ENCODE measurements around the gene IL1B. TPM values are rescaled to one million over a fixed set of nuclear protein-coding genes. Genes with fewer than 3 reads are reported as not detected.
"Not testable (repeated sequence)": the region's sequence is repeated elsewhere in the genome, so short reads cannot be mapped to it uniquely, and the experiment has no call there.

The IL1B gene
- total RNA-seq, 1 donor from 2014 or later = 0.35 TPM

DNA sequence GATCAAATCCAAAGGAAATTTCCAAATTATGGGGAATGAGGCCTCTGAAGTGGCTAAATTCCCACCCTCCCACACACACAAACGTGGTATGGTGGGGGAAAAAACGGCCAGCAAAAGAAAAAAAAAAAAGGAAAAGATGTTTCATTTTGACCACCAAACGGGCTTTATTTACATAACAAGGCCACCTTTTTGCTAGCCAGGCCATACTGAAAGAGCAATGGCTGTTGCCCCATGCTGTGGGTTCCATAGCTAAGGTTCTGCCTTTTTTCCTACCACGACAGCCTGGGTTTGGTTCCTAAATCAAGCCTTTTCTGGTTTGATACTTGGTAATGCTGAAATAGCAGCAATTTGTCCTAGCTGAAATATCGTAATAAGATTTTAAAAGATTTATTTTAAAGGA is 14.0 kb upstream of the IL1B start:
- no peak for DNase-seq (ENCODE audit: low read depth)

DNA sequence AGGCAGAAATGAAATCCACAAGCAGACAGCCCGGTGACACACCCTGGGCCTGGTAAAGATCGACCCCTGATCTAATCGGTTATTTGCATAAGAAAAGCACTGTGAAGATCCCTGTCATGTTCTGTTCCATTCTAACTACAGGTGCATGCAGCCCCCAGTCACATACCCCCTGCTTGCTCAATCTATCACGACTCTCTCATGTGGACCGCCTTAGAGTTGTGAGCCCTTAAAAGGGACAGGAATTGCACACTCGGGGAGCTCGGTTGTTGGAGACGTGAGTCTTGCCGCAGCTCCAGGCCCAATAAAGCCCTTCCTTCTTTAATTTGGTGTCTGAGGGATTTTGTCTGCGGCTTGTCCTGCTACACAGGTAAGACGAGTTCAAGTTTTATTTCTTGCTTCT is 13.4 kb upstream of the IL1B start:
- DNase-seq (ENCODE audit: low read depth) = no peak

DNA sequence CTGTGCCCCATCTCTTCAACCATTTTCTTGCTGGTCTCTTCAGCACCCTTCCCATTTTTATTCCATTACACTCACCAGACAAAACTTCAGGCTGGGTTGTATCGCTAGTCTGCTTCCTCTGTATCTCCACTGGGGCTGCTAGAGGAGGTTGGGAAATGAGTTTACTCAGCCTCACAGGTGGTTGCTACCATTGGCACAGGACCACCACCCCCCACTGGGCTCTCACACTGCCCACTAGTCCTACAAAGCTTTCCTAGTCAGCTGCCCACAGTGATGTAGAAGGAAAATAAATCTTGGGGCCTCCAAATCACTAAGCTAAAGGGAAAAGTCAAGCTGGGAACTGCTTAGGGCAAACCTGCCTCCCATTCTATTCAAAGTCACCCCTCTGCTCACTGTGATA is 12.3 kb upstream of the IL1B start:
- no peak for DNase-seq (ENCODE audit: low read depth)

DNA sequence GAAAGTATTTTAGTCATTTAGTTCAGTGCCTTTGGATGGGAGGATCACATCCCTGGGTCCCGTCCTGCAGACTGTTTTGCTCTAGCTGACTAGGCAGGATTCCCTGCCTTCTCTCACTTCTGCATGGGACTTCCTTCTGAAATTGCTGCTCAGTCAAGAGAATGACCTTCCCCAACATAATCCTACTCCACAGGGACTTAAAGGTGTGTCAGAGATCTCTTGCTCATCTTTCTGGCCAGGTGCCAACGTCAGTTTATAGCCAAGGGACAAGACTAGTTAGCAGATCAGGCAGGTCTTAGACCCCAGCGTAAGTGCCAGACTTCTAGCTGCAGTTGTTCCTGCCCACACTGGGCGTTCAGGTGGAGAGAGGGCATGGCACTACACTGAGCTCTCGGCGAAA is 9.5 kb upstream of the IL1B start:
- no peak for DNase-seq (ENCODE audit: low read depth)

DNA sequence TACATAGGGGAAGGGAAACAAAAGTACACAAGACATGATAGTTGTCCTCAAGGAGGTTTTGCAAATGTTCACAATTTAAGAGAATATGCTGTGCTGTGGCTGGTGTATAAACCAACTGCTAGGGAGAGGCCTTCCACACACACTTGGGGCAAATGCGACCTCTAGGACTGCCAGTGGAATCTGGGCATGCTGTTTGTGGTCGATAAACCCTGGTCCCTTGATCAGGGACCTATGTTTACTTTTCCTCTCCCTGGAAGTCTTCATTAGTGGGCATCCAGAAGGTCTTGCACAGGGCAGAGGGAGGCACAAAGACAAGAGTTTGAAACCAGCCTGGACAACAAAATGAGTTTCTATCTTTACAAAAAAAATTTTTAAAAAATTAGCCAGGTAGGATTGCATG is 7.3 kb upstream of the IL1B start:
- no peak for DNase-seq (ENCODE audit: low read depth)

DNA sequence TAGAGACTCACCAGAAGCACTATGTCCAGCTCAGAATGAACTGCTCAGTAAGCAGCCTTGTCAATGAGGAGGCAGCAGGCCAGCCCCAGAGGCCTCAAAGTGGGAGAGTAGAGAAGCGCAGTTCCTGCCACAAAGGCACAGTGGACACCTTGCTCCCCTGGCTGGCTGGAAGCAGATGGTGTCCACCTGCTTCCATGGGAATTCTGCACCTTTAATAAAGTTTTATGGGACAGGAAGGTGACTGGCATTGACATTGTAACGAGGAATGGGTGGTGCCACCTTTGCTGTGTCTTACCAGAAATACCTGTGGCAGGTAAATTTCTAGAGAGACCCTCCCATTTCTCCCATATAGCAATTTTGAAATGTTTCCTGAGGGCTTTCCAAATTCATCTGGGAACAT is 6.7 kb upstream of the IL1B start:
- no peak for DNase-seq (ENCODE audit: low read depth)

DNA sequence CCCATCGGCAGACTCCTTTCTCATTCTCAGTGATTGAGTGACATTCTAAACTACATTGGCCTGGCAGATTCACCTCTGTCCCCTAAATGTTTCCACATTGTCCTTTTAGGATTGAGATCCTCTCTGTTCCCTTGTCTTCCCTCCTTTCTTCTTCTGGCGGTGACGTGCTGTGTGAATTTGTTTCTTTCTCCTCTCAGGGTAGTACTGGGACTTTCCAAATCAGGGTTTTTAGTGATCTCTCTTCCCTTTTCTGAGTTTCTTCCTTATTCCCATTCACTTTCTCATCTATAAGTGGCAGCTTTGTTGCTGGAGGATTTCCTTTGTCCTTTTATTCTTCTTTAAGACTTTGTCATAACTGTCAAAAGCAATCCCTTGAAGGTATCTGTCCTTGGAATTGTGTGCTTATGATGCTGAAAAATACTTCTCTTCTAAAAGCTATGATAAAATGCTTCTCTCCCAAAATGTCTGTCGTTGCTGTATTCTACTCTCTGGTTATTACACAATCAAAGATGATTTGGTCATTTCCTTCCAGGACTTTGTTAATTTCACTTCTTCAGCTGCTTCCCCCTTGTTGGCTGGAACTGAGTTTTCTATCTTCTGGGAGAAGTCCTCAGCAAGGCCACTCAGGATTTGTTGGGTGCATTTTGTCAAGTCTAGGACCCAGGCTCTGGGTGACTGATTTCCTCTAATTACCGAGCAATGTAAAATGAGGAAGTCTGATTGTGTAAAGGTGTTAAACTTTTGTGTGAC is 4.9 kb upstream of the IL1B start:
- DNase-seq (ENCODE audit: low read depth) = no peak

DNA sequence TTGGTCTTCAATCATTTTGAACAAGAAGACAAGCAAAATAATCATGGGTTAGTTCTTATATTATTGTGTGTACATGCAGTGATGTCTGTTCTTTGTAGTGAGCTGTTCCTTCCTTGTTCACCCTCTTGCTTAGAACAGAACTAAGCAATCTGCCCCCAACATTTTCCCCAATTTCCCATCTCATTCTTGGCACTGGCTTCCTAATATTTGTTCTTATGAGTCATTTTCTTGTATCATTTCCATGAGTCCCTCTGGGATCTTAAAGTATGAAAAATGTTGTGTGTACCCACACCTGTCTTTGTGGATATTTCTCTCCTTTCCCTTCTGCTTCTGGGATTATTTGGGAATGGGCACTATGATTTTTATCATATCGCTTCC is 3.5 kb upstream of the IL1B start:
- no peak for DNase-seq (ENCODE audit: low read depth)

DNA sequence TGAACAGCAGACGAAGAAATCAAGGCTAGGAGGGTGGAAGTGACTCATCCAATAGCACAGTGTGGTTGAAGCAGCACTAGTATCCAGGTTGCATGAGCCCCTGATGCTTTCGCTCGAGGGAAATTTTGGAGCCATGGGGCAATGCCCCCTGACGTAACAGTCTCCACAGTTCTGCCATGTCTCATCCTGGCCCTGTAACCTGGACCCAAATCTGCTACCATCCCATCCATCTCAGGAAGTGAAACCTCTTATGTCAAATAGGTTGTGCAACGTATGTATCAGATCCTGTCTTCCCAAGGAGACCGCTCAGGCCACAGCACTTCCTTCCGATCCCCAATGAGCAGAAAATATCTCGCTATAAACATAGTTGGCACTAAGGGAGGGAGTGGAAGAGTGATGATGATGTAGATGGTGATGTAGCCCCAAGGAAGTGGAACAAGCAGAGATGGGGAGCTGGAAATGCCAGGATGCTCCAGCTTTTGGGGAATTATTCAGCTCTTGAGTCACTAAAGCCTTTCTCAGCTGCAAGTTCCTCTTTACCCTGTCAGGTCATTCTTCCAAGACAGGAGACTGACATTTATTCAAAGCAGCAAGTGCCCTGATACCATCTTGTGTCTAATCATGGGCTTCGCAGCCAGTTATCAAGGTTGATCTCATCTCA is 3.0 kb upstream of the IL1B start:
- no peak for DNase-seq (ENCODE audit: low read depth)

DNA sequence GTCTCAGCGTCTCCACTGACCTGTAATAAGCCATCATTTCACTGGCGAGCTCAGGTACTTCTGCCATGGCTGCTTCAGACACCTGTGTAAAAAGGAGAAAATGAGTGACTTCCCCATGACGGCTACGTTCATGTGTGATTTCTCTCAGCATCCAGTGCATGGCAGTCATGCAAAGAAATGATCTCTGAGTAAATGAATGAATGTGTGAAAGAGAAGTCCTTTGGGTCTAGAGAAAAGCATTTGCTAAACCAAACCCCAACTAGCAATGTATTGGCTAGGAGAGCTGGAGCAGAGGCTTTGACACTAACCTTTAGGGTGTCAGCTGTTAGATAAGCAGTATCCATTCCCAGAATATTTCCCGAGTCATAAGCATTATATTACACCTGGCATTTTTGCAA is 417 bp downstream of the IL1B start:
- DNase-seq (ENCODE audit: low read depth) = no peak

DNA sequence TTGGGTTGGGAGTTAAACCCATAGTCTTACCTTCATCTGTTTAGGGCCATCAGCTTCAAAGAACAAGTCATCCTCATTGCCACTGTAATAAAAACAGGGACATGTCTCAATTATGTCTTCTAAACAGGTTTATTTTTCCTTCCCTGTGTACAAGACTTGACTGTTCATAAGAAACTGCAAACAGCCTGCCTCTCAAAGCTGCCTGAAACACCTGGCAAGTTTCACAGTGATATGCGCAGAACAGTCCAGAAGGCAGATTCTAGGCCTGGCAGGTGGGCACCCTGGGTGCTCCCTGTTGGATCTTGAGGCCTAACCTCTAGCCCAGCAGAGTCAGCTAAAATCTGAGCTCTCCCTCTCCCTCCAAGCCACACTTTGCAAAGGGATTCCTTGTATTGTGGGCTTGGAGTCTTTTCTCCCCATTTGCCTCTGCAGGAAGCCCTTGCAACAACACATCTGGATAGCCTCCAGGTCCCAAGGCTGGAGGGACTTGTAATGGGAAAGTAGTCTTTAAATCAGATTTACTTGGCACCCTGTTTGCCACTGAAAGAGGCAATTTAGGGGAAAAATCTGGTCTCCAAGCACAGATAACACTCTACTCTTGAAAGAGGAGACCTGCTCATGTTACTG is 930 bp downstream of the IL1B start:
- no peak for DNase-seq (ENCODE audit: low read depth)

DNA sequence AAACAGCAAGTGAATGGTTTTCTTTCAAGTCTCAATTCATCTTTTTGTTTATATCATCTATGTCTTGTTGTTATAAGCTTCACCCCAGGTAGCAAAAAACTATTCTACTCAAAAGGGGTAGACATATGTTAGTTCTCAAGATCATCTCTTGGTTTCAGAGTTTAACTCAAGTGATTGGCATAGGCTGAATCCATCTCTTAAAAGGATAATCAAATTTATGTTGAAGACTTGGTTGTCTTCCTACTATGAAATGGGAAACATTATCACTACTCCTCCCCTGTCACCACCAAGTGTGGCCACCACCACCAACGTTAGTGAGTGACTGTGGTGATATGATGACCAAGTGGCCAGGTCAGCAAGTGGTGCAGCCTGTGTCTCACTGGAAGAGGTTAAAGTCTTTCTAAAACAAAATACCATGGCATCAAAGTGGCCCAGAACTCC is 1.5 kb downstream of the IL1B start:
- DNase-seq (ENCODE audit: low read depth) = no peak

DNA sequence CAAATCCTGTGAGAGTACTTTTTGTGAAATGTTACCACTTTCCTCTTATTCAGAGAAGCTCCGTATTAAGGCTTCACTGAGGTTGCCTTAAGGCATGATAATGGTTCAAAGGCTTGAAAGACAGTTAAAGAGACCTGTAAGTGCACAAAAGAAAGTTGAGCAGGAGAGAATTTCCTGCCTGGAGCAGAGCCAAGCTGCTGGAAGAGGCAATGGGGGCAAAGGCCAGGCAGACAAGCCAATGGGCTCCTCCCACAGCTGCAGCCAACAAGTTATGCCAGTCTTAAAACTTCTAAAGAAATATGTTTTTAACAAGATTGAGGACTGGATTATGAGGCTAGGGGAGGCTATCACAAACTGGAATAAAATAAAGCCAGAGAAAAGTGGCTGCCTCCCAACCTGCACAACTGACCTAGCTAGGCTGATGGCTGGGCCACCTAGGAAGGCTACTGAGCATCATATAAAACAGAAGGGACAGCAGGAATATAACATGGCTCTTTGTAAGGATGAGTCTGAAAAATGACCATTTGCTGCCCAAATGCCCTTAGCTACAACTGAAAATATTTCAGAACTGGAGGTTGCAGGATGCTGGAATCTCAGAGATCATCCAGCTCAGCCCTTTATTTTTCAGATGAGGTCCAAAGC is 2.1 kb downstream of the IL1B start:
- DNase-seq (ENCODE audit: low read depth) = peak; percentile 62

DNA sequence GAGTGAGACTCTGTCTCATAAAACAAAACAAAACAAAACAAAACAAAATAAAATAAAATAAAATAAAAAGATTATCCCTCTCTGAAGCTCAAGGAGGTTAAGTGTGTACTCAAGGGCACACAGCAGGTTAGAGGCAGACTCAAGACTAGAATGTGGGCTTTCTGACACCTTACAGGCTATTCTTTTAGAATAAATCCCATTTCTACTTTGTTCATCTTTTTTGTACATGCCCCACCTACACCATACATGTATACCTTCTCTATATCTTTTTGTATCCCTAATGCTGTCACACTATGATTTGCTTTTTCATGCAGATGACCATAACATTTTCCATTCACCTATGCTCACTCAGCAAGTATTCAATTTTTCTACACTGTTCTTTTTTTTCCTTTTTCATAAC is 2.6 kb downstream of the IL1B start:
- no peak for DNase-seq (ENCODE audit: low read depth)

DNA sequence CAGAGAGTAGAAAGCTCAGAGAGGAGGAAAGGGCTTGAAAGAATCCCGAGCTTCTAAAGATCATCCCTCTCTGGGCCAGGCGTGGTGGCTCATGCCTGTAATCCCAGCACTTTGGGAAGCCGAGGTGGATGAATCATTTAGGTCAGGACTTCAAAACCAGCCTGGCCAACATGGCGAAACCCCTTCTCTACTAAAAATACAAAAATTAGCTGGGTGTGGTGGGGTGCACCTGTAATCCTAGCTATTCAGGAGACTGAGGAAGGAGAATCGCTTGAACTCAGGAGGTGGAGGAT is 3.0 kb downstream of the IL1B start:
- not testable (repeated sequence) for DNase-seq (ENCODE audit: low read depth)

DNA sequence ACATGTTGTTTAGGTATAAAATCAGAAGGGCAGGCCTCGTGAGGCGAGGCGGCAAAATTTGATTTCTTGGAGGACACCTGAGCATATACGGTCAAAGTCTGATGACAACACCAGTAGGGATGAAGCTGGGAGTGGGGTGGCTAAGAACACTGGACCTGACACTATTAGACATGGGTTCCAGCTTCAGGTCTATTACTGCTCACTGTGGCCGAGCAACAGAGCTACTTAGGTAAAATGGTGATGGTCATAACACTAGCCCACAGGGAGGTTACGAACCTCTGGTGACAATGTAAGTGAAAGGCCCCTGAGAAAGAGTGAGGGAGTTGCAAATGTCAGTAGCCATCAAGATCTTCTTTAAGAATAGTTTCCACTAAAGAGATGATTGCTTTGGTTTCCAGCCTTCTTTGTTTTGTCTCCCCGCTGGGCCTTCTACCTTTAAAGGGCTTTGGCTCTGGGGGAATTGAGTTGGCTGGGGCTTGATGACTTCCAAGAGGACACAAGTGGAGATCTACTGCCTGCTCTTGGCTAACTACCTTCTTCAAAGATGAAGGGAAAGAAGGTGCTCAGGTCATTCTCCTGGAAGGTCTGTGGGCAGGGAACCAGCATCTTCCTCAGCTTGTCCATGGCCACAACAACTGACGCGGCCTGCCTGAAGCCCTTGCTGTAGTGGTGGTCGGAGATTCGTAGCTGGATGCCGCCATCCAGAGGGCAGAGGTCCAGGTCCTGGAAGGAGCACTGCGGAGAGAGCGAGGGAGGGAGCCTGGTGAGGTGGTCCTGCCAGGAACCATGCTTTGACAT is 3.5 kb downstream of the IL1B start:
- DNase-seq (ENCODE audit: low read depth) = no peak

DNA sequence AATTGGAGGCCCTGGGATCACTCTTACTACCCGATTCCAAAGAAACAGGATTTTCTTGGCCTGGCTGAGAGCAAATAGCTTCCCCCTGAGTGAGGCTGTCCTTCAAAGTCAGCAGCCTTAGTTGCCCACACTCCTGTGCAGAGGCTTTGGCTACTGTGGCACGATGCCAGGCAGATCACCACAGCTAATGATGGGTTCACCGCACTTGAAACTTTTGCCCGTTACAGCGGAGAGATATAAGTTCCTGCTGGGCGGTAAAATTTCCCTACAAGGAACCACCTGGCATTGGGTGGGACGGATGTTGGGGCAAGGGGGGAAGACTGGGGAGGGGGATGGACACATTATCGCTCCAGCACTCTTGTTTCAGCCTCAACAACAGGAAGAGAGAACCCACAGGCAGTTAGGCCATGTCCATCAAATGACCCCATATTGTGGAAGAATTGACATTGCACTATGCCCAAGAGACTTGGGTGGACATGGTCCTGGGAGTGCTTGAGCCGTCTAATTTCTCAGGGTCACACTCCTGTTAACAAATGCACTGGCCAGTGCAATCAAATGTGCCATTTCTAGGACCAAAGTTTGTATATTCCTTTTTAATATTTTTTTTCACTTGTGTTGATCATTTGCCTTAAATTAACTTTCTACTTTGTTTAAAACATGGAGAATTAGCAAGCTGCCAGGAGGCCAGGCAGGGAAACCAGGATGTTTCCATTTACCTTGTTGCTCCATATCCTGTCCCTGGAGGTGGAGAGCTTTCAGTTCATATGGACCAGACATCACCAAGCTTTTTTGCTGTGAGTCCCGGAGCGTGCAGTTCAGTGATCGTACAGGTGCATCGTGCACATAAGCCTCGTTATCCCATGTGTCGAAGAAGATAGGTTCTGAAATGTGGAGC is 4.4 kb downstream of the IL1B start:
- peak; percentile 75 for DNase-seq (ENCODE audit: low read depth)

DNA sequence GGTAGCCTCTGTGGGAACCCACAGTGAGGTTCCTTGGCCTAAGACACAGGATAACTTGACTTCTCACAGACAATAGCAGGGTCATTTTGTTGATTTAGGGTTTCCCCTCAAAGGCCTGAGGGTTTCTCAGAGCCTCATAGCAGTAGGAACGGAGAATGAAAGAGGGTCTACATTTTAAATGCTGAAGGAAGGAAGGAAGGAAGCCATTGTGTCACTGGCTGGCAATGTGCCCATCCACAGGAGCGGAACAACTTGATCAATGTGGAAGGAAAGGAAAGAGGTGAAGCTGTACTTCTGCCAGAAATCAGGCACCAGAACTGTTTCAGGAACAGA is 5.1 kb downstream of the IL1B start:
- DNase-seq (ENCODE audit: low read depth) = peak; percentile 40

DNA sequence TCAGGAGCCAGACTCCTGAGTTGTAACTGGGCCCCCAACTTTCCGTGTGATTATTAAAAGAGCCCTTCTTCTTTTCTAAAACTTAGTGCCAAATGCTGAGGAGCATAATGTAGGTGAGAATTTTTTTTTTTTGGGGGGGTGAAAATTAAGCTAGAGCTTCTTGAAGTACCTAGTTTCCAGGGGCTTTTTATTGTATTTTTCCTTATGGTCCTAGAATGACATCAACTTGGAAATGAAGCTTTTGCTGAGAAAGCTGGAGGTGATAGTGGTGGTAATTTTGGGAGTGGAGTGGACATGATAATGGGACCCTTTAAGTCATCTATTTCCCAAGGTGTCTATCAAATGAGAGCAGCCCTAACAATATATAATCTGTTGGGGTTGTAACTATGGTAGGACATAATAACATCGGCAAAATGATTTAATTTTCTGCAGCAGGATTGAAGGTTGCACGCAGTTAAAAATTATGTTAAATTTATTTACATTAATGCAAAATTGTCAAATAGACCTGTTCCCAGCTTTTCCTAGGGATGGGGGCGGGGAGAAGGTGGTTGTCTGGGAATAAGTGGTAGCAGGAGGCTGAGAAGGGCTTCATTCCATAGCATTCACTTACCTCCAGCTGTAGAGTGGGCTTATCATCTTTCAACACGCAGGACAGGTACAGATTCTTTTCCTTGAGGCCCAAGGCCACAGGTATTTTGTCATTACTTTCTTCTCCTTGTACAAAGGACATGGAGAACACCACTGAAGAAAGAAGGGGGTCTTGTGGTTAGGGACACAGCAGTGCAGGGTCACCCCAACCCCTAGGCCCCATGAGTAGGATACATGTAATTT is 5.7 kb downstream of the IL1B start:
- no peak for DNase-seq (ENCODE audit: low read depth)

DNA sequence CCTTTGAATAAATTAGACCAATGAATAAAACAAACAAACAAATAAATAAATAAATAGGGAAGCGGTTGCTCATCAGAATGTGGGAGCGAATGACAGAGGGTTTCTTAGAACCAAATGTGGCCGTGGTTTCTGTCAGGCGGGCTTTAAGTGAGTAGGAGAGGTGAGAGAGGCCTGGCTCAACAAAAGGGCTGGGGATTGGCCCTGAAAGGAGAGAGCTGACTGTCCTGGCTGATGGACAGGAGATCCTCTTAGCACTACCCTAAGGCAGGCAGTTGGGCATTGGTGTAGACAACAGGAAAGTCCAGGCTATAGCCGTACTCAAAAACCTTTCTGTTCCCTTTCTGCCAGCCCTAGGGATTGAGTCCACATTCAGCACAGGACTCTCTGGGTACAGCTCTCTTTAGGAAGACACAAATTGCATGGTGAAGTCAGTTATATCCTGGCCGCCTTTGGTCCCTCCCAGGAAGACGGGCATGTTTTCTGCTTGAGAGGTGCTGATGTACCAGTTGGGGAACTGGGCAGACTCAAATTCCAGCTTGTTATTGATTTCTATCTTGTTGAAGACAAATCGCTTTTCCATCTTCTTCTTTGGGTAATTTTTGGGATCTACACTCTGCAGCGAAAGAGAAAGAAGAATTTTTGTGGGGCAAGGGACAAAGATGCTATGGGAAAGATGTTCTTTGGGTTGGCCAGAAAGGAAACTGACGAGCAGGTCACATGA is 6.5 kb downstream of the IL1B start:
- DNase-seq (ENCODE audit: low read depth) = no peak

Measured in renal cortical epithelial cell (primary cell).